ENCODE results near the gene SYCP2L.
"Not testable (repeated sequence)": the region's sequence is repeated elsewhere in the genome, so short reads cannot be mapped to it uniquely, and the experiment has no call there.

The SYCP2L gene

DNA sequence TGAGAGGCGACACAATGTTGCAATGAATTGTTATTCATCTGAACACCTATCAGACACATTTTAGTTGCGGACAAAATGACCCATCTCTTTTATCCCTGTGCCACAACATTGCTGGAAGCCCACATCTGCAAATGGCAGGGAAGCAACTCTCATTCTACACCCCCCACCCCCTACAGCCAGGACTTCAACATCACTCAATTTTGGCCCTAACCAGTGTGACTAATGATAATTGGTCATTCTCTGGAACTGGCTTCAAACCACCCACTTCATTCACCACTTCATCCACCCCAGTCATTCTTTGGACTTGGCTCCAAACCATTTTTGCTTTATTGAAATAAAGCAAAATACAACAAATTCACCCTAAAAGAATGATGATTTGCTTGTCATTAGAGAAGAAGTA is 6.5 kb upstream of the SYCP2L start:
- no peak for DNase-seq

GRCh38 chr6:10882253-10882630 is 4.6 kb upstream of the SYCP2L start:
- not testable (repeated sequence) for DNase-seq

DNA sequence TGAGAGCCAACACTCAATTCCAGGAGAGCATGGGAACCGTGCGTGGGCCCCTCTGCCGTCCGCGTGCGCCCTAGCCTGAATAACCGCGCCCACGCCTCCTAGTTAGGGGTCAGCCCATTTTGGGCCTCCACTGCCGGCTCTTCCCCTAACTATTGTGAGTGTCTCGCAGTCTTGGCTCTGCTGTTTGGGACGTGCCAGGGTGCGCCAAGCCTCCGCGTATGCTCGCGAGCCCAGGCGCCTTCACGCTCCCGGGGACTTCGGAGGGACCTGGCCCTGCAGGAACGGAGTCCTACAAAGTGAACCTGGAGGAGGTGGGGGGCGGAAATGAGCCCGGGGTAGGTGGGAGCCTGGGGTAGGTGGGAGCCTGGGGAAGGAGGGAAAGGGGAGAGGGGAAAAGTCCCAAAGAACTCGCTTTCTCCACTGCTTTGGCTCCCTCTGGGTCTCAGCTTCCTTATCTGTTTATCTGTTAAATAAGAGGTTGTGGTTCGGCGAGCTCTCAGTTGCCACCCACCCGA is 4.1 kb upstream of the SYCP2L start:
- peak; percentile 38 to 64 (median 50) for DNase-seq

DNA sequence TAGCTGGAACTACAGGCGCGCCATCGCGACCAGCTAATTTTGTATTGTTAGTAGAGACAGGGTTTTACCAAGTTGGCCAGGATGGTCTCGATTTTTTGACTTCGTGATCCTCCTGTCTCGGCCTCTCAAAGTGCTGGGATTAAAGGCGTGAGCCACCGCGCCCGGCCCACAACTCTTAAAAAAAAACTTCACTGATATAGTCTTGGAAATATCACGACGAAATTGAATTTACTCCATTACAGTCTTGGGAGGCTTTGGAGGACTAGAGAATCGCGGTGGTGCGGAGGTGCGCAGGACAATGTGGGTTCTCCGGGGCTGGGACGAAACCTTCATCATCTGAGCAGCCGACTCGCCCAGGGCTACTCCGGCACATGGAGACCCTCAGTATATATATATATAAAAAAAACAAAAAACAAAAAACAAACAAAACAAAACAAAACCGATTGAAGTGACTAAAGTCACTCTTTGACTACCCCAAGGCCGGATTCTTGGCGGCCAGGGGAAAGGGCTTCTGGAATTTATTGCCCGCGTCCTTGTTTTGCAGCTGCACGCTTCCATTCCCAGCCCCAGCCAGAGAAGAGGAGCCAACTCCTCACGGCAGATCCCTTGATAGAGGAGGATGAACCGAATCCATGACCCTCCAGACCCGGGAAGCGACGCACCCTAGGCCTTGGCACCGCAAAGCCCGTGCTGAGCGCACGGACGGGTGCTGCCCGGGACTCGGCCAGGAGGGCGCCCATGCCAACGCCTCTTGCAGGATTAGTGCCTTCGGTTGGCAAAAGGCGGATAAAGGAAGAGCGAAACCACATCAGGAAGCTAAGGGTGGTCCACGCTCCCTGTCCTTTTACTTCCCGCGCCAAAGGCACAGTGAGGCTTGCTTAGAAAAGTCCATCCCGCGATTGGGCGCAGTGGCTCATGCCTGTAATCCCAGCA is 3.3 kb upstream of the SYCP2L start:
- DNase-seq, result peak in 1 of 4 experiments; percentile 13

- DNase-seq, result peak in 1 of 4 experiments; percentile 11
Measured at GRCh38 chr6:10884245-10884972, 2.4 kb upstream of the SYCP2L start.

GRCh38 chr6:10886365-10886690 is 524 bp upstream of the SYCP2L start:
- not testable (repeated sequence) for DNase-seq

DNA sequence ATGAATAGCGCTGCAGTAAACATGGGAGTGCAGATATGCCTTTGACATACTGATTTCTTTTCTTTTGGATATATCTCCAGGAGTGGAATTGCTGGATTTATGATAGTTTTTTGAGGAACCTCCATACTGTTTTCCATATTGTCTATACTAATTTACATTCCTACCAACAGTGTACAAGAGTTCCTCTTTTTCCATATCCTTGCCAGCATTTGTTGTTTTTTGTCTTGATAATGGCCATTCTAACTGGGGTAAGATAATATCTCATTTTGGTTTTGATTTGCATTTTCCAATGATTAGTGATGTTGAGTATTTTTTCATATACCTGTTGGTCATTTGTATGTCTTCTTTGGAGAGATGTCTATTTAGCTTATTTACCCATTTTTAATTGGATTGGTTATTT is 3.3 kb downstream of the SYCP2L start:
- DNase-seq, result no peak

- no peak for DNase-seq
Measured at GRCh38 chr6:10891960-10892359, 5.1 kb downstream of the SYCP2L start.

- no peak for DNase-seq
Measured at GRCh38 chr6:10894958-10895357, 8.1 kb downstream of the SYCP2L start.

DNA sequence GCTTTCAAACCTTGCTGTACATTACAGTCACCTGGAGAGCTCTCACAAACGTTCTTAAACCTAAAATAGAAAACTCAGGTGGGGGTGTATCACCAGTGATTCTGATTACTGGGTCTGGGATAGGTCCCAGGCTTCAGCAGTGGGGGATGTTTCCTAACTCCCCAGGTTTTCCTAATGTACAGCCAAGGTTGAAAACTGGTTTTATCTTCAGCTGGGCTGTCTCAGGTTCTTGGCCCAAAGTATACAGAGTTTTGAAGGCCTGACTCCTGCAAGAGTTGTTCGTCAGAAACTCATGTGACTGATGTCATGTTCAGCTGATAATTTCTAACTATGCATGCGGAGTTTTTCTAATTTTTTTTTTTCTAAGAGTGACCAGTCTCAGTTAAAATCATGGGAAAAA is 9.8 kb downstream of the SYCP2L start:
- DNase-seq, result no peak

DNA sequence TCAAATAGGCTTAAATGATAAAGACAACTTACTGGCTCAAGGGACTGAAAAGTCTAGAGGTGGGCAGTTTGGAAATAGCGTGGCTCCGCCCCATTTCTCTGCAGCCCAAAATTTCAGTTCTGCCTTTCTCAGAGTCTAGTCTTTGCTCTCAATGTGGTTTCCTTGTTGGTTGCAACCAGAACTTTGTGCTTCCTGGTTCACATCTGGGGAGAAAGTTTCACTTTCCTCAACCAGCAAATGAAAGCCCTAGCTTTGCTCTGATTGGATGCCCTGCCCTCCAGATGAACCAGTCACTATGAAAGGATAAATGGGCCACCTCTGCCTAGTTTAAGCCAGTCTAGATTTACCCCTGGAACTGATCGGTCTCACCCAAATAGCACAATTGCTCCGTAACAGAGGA is 14.9 kb downstream of the SYCP2L start:
- DNase-seq, result peak; percentile 54 to 84 (median 70)

DNA sequence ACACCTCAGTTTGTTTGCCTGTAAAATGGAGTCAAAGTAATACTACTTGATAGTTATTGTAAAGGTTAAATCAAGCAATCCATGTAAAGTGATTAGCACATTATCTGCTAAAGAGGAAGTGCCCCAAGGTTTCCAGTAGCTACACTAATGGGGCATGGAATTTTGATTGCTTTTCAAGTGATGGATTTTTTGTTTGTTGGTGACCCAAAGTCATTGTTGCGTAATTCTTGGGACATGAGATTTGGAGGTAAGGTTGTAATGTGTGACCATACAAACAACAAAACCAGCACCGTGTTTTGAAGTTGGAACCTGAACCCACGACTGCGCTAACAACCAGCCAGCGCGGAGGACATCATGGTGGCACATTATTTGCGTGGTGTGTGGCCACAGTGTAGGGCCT is 17.2 kb downstream of the SYCP2L start:
- no peak for DNase-seq

GRCh38 chr6:10908228-10908627 is 21.4 kb downstream of the SYCP2L start:
- no peak for DNase-seq

DNA sequence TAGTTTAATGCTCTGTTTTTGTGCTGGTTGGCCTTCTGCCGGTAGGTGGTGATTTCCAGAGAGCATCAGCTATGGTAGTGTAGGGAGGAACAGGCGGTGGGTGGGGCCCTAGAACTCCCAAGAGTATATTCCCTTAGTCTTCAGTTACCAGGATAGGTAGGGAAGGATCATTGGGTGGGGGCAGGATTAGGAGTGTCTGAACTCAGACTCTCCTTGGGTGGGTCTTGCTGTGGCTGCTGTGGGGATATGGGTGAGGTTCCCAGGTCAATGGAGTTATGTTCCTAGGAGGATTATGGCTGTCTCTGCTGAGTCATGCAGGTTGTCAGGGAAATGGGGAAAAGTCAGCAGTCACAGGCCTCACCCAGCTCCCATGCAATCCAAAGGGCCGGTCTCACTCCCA is 32.7 kb downstream of the SYCP2L start:
- not testable (repeated sequence) for DNase-seq

DNA sequence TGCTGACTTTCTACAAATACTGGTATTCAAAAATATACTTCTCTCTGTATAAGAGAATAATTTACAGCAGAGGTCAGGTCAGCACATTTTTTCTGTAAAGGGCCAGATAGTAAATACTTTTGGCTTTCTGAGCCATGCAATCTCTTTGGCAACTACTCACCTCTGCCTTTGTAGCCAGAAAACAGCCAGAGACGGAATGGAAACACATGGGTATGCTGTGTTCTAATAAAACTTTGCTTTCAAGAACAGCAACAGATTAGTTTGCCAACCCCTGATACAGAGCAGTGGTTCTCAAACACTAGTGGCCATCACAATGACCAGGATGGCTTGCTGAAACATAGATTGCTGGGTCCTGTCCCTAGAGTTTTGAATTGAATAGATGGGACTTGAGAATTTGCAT is 46.3 kb downstream of the SYCP2L start:
- no peak for DNase-seq

DNA sequence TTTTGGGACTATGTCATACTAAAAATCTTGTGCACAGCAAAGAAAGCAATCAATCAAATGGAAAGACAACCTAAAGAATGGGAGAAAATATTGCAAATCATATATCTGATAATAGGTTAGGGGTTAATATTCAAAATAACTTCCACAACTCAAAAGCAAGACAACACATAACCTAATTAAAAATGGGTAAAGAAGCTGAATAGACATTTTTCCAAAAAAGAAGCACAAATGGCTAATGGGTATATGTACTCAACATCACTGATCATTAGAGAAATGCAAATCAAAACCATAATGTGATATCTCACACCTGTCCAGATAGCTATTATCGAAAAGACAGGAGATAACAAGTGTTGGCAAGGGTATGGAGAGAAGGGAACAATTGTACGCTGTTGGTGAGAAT is 53.0 kb downstream of the SYCP2L start:
- no peak for DNase-seq

DNA sequence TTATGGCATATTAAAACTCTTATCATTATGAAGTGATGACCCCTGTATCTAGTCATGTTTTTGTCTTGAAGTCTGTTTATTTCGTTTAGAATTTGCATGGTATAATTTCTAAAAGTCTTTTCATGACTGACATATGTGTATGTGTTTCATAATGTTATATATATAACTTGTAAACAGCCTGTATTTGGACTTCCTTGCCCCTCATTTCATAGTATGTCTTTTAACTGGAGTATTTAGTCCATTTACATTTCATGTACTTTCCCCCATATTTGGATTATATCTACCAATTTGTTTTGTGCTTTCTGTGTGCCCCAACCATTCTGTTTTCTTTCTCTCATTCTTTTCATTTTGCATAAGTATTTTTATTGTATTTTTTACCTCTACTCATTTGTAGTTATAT is 59.0 kb downstream of the SYCP2L start:
- no peak for DNase-seq

- no peak for DNase-seq
Measured at GRCh38 chr6:10947966-10948365, 61.1 kb downstream of the SYCP2L start.

- DNase-seq, result no peak
Measured at GRCh38 chr6:10949579-10950490, 63.0 kb downstream of the SYCP2L start.

DNA sequence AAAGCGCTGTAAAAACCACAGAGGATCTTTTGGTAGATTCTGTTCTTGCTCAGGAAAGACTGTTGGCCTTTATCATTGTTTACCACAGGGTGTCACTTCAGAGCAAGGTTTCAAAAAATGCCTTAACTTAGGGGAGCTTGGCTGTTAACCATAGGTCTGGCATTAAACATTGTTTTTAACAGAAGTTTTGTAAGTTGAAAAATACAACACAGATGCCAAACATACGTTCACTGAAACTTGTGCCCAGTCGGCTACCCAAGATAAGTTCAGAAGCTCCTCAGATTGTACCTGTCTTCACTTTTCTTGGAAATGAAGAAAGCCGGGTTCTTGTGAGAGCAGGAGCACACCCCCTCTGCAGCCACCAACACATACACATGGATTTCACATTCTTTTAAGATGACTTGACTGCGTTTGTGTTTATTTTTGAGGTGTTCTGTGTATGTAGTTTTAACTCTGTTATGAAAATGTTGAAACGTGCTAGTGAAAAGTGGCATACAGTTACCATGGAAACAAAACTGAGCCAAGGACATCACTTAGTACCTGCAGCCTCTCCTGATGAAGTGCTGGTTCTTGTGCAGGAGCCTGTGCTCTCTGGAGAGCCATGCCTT is 64.9 kb downstream of the SYCP2L start:
- DNase-seq, result peak; percentile 9 to 31 (median 24)

GRCh38 chr6:10954590-10955010 is 67.7 kb downstream of the SYCP2L start:
- peak; percentile 75 to 85 (median 78) for DNase-seq

DNA sequence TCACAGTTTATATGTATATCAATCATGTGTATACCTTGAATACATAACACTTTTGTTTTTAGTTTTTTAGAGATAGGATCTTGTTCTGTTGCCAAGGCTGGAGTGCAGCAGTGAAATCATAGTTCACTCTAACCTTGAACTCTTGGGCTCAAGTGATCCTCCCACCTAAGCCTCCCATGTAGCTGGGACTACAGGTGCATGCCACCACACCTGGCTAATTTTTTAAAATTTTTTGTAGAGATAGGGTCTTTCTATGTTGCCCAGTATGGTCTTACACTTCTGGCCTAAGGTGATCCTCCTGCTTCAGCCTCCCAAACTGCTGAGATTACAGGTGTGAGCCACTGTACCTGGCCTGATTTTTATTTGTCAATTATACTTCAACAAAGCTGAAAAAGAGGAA is 69.9 kb downstream of the SYCP2L start:
- DNase-seq, result no peak

Measured in suppressor macrophage (primary cell).